Inflammatory macrophage treated with lipopolysaccharide for 1 hour (primary cell): ENCODE results near the gene SMURF1.
"Not testable (repeated sequence)": the region's sequence is repeated elsewhere in the genome, so short reads cannot be mapped to it uniquely, and the experiment has no call there.

Experiments
- DNase-seq, 2 donors: peaks; one replicate each; pipeline ENCODE4 v3.0.0-alpha.2; 2020 to 2022

Gene SMURF1

DNA sequence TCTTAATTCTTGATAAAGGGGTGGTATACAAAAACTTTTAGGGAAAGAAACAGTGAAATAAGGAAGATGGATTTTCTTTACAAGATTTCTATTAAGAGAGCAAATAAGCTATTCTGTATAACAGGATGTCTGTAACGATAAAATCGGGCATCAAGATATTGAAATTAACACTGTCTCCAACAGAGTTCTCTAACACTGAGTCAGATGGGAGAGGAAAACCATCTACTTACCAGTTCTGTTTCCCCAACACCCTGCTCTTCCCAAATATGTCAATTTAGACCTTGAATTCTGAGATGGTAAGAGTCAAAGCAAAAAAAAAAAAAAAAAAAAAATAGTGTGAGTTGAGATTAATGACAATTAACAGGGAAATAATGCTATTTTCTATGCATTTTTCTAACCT is 23.0 kb downstream of the SMURF1 start:
- no peak for DNase-seq

DNA sequence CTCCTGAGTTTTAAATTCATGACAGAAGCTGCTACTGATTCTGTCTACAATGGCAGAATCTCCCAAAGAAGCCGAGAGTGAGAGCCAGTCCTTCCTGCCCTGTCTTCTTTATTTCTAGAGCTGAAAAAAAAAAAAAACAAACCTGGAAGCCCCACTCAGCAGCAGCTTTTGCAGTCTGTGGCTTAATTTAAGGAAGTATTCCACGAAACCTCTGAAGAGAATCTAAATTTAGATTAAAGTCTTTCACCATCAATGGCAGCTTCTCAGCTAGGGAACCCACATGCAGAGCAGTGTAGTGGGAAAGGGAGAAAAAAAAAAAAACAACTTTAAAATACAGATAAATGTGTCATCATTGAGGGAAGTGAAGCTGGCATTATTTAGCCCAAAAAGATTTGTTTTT is 23.4 kb downstream of the SMURF1 start:
- peak; percentile 68 to 77 for DNase-seq

DNA sequence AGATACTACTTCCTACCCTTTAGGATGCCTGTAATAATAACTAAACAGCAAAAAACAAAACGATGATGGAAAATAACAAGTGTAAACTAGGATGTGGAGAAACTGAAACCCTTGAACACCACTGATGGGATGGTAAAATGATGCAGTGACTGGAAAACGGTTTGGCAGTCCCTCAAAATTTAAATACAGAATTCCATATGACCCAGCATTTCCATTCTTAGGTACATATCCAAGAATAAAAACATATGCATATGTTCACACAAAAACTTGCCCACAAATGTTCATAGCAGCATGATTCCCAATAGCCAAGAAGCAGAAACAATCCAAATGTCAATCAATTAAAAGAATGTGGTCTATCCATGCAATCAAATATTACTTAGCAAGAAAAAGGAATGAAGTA is 25.8 kb downstream of the SMURF1 start:
- no peak for DNase-seq

DNA sequence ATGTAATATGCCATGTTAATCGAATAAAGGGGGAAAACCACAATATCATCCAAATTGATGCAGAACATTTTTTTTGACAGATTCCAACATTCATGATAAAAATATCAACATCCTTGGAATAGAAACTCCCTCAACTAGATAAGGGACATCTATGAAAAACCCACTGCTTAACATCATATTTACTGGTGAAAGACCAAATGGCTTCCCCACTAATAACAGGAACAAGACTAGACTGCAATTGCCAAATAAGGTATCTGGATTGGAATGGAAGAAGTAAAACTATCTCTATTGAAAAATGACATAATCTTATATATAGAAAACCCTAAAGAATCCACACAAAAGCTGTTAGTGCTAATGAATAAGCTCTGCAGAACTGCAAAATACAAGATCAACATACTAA is 27.8 kb downstream of the SMURF1 start:
- peak; percentile 59 to 74 for DNase-seq

DNA sequence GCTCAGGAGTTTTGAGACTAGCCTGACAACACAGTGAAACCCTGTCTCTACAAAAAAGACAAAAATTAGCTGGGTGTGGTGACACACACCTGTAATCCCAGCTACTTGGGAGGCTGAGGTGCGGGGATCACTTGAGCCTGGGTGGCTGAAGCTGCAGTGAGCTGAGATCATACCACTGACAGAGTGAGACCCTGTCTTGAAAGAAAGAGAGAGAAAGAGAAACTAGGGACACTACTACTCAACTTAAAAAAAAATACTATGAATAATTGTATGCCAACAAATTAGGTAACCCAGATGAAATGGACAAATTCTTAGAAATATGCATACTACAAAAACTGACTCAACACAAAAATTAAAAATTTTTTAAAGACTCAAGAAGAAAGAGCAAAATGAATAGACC is 28.5 kb downstream of the SMURF1 start:
- no peak for DNase-seq

DNA sequence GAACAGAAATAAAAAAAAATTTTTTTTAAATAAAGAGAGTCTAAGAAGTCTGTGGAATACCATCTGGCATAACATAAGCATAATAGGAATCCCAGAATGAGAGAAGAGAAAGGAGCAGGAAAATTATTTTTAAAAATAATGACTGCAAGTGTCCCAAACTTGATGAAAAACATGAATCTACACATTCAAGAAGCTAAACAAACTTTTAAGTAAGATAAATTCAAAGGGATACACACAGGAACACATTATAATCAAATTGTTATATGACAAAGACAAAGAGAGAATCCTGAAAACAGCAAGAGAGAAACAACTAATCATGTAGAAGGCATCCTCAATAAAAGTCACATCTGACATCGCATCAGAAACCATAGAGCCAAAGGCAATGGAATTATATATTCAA is 30.9 kb downstream of the SMURF1 start:
- no peak for DNase-seq

DNA sequence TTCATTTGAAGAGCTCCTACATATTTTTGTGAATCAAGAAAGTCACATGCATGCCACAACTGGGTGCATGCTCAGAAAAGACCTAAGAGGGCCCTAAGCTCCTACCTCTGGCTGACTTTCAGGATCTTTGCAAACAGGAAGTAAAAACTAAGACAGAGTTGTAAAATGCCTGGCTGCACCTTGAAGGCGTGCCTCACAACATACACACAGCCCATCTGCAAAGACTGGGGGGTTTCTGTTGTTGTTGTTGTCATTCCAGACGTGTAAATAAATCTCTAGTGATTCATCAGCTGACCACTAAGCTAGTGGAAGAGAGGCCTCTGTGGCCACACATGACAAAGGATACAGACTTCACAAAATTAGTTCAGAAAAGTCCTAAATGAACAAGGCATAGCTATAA is 31.8 kb downstream of the SMURF1 start:
- no peak for DNase-seq

DNA sequence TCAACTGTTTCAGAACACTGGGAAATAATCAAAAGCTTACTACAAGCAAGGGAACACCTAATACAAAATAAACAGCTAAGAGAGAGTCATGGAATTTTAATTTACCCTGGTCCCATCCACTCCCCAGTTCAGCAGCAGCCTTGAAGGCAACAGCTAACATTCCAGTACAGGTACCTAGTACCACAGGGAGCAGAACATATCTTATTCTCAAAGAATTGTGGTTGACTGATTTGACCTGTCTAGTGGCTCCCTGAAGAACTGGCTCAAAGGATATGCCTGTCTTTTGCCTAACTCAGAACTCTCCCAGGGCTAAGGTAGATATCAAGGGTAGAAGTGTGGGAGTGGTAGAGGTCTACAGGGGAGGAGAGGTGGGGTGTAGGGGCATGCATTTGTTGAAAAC is 32.3 kb downstream of the SMURF1 start:
- DNase-seq = no peak

DNA sequence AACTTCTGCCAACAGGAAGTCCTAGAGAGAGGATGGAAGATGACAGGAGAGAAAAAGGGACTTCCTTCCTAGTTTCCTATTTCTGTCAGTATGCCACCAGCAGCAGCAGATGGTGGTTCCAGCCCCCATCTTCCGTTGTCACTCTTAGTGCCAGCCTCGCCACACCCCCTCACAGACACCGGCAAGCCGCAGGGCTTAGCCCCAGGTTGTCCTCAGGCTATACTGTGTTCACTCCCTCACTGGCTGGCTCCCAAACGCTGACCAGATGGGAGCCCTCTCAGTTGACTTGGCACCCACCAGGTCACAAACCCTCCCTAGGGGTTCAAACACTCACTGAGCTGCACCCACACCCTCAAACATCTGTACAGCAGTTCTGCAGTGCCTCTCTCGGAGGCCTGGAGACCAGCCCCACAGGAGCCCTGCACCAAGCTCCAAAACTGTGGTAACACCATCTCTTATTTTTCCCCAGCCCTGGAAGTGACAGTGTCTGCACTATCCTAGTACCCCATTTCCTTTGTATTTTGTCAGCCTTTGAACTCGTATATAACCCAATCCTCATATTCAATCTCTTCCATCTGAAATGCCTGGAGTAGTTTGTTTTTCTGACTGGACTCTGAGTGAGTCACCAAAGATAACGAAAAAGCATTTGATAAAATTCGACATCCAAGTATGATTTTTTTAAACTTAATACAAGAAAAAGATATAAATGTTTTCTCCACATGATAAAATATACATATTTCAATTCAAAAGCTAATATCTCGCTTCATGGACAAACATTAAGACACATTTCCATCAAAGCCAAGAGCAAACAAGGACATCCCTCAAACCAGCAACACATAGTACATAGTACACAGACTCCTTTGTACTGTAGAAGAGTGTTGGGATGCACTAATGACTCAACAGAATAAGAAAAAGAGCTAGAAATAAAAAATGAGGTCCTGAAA is 34.5 kb downstream of the SMURF1 start:
- no peak for DNase-seq

DNA sequence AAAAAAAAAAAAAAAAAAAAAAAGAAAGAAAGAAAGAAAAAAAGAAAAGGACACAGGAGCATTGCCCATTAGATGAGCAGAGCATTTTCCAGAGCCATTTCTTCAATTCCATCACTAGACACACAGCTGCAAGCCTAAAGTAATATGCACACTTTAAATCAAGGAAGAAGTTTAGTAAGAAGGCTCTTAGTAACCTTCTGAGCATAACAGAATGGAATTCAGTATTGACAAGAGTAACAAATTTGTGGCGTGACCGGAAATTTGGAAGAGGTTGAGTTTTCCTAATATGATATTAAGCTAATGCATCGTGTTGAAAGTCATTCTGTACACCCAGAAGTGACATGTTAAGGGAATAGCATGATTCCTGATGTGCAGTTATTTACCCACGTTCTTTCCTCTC is 35.3 kb downstream of the SMURF1 start:
- DNase-seq = no peak

DNA sequence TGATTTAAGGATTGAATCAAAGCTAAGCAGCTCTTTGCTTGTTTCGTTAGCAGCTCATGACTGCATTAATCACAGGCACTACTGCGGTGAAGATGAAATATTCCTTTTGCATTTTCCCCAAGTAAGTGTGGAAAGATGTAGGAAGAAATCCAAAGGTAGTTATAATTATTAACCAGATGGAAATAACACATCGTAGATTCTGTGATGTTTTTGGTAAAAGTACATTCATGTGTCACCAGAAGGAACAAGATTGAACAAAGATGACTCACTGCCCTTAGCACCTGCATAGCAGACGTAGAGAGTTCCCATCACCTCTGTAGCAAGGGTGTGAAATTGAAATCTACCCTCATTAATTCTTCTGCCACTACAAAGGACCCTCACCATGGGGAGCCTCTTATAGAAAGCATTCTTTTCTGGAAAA is 37.1 kb downstream of the SMURF1 start:
- DNase-seq = no peak

DNA sequence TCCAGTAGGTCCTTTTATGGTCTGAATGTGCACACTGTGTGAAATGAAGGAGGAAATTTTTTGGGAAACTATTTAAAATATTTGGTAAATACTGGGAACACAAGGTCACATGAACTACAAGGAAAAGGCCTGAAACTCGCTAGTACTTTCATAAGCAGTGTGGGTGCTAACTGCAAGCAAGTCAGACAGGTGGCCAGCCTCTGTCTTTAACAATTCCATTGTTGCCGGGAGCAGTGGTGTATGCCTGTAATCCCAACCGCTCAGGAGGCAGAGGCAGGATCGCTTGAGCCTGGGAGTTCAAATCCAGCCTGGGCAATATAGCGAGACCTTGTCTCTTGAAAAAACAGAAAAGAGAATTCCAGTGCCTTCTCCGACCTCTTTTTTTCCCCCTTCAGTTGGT is 37.5 kb downstream of the SMURF1 start:
- DNase-seq = no peak

DNA sequence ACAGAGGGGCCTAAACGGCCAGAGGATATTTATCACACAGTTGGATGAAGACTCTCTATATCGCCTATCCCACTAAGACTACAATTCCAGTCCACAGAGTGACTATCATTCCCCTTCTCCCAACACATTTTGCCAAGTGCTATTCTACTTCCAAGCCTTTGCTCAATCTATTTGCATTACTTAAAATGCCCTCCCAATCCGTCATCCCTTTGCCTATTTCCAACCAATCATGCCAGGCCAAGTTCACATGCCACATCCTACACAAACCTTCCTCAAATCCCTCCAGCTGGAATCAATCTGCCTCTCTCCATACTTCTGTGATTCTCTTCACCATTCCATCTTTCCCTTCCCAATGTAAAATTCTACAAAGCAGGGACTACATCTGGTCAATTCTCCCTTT is 38.2 kb downstream of the SMURF1 start:
- no peak for DNase-seq

DNA sequence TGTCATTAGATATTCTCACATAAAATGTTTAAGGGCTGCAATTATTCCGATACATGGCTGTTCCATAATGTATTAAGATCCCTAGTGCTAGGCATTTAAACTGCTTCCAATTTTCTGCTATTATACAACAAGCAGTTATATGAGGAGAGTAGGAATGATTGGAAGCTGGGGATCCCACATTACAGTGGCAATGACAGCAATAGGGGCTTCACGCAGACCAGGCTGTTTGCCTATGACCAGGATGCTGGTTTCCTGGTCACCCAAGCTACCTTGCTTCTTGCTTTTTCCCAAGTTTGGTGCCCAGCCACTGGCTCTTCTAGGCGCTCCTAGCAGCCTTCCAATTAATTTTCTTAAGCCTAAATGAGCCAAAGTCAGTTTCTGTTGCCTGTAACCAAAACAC is 39.3 kb downstream of the SMURF1 start:
- no peak for DNase-seq

DNA sequence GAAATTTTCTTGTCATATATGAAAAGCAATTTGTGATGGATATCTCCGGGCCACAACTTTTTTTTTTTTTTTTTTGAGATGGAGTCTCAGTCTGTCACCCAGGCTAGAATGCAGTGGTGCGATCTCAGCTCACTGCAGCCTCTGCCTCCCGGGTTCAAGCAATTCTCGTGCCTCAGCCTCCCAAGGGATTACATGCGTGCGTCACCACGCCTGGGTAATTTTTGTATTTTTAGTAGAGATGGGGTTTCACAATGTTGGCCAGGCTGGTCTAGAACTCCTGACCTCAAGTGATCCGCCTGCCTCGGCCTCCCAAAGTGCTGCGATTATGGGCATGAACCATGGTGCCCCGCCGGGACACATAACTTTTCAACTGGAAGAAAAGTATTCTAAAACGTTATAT is 40.1 kb downstream of the SMURF1 start:
- DNase-seq = not testable (repeated sequence)

DNA sequence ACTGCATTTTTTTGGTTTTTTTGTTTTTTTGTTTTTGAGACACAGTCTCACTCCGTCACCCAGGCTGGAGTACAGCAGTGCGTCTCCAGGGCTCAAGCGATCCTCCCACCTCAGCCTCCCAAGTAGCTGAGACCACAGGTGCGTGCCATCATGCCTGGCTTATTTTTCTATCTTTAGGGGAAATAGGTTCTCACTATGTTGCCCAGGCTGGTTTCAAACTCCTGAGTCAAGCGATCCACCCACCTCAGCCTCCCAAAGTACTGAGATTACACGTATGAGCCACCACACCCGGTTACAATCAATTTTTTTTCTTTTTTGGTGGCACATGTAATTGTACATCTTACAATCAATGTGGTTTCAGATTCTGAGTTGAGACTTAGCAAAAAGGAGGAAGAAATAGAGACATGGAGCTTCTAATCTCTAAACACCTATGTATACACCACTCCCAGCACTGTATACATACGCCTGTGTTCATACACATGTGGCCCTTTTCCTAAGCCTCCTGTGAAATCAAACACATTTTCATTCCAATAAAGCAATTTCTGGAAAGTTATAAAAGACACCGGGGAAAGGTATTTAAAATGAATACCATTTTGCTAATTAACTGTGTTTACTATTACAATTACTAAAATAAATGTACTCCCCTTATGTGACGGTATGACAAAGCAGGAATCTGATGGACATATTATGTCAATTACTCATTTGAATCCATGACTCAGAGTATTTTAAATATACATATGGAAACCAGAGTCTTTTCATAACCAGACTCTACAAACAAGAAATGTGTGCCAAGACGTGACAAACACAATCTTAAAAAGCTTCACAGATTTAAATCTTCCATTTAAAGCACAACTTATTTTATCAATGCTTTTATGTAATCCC is 40.9 kb downstream of the SMURF1 start:
- DNase-seq = no peak

DNA sequence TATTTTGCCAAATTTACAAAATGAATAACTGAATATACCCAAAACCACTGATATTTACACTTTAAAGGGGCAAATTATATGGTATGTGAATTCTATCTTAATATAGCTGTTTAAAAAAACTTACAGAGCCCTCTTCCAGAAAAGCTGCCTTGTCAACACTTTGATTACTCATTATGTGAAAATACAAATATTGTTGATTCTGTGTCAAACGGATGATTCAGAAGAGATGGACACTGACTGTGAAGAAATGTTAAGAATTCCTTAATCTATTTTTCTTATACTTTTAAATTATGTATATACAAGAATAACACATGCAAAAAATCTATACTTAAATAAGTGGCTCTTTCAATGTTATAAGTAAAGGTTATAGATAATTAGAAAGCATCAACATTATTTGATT is 41.5 kb downstream of the SMURF1 start:
- DNase-seq = no peak

DNA sequence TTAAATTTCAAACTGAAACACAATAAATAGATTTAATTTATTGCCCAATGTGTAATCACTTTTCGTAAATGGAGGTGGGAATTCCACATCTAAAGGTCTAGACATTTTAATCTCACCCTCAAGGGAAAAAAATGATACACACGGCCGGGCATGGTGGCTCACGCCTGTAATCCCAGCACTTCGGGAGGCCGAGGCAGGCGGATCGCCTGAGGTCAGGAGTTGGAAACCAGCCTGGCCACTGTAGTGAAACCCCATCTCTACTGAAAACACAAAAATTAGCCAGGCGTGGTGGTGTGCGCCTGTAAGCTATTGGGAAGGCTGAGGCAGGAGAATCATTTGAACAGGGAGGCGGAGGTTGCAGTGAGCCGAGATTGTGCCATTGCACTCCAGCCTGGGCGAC is 42.4 kb downstream of the SMURF1 start:
- not testable (repeated sequence) for DNase-seq

DNA sequence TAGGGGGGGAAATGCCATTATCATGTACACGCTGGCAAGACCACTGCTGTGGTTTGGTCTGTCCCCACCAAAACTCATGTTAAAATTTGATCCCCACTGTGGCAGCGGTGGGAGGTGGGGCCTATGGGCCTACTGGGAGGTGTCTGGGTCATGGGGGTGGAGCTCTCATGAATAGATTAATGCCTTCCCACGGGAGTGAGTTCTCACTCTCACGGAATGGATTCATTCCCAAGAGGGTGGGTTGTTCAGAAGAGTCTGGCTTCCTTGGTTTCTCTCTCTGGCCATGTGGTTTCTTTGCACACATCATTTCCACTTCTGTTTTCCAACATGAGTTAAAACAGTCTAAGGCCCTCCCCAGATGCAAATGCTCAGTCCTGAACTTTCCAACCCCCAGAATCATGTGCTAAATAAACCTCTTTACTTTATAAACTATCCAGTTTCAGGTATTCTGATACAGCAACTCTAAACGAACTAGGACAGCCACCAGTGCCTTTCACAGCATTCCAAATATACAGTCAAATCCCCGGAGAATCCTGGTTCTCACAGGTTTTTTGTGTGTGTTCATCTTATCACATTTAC is 44.3 kb downstream of the SMURF1 start:
- no peak for DNase-seq

DNA sequence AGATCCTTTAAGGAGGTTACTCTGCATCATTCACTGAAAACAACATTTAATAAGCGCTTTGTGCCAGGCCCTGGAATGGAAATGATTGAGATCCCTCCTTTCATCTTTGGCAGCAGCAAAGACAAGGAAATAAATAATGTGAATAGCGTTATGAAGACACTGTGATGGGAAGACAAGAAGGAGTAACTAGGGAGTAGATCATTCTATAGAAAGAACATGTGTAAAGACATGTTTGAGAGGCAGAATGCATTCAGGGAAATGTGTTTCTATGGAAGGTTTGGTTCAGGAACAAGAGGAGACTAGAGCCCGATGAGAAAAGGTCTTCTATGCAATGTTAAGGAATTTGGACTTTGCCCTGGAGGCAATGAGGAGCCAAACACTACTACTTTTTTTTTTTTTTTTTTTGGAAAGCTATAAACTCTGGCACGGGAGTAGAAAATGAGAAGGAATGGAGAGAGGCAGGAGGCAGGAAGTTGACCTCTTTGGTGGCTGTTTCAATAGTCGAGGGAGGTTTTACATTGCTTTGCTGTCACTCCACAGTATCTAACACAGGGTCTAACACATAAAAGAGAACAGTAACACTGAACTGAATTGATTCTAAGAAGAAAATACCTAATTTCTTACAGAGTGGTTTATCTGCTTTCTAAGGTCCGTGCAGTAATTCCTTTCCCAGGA is 44.9 kb downstream of the SMURF1 start:
- DNase-seq = no peak

DNA sequence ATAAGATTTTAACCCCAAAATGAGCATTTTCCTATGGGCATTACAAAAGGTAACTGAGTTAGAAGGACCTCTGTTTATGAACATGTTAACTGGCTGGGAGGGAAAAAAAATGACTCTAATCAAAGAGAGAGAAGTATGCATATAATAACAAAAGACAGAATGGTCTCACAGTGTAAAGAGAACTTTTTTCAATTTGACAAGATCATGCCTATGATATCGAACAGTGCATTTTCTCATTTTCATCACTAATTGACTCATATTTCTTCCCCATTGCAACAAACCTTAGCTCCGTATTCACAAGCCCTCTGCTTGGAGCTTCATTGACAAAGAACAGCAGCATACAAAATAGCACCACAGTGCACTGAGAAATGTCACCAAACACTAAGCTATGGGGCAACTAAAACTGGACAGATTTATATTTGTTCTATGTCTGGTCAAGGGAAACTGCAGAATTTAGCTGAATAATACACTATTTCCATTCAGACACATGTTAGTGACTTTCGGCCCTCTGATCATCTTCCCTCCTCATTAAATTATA is 45.6 kb downstream of the SMURF1 start:
- no peak for DNase-seq

DNA sequence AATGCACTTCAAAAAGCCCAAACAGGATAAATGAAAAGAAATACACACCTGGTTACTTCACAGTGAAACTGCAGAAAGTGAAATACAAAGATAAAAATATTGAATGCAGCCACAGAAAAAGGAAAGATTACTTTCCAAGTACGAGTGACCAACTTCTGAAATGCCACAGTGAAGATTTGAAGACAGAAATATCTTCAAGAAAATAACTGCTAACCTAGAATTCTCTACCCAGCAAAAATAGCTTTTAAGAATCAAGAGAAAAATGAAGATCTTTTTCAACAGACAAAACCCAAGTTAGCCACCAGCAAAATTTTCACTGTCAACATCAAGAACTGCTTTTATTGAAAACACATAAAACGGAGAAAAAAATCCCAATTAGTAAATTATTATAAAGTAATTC is 46.2 kb downstream of the SMURF1 start:
- DNase-seq = no peak
